Stimulated activated CD8-positive, alpha-beta memory T cell treated with anti-CD3 and anti-CD28 coated beads, Interleukin-15, amount 100 ng/mL, for 1 hour (primary cell): ENCODE measurements around the gene ZNF462.

Experiments
- DNase-seq: peaks from one replicate; pipeline ENCODE4 v3.0.0-alpha.2; 2020; ENCODE audit warnings: low read depth

The ZNF462 gene

GRCh38 chr9:106929471-106930177 is 66.7 kb downstream of the ZNF462 start:
- no peak for DNase-seq

- no peak for DNase-seq
Measured at GRCh38 chr9:106930477-106930876, 67.5 kb downstream of the ZNF462 start.

- no peak for DNase-seq
Measured at GRCh38 chr9:106931466-106931865, 68.5 kb downstream of the ZNF462 start.

- no peak for DNase-seq
Measured at GRCh38 chr9:106932178-106932577, 69.2 kb downstream of the ZNF462 start.

GRCh38 chr9:106932675-106933074 is 69.7 kb downstream of the ZNF462 start:
- no peak for DNase-seq

- DNase-seq: no peak
Measured at GRCh38 chr9:106933470-106933869, 70.5 kb downstream of the ZNF462 start.

- DNase-seq: no peak
Measured at GRCh38 chr9:106934442-106935238, 71.7 kb downstream of the ZNF462 start.

GRCh38 chr9:106936680-106937079 is 73.7 kb downstream of the ZNF462 start:
- DNase-seq: no peak

- DNase-seq: no peak
Measured at GRCh38 chr9:106941916-106942315, 79.0 kb downstream of the ZNF462 start.

- no peak for DNase-seq
Measured at GRCh38 chr9:106945727-106946660, 83.0 kb downstream of the ZNF462 start.

- DNase-seq: no peak
Measured at GRCh38 chr9:106947106-106947900, 84.3 kb downstream of the ZNF462 start.

GRCh38 chr9:106953174-106953573 is 90.2 kb downstream of the ZNF462 start:
- DNase-seq: no peak

- no peak for DNase-seq
Measured at GRCh38 chr9:106954558-106954957, 91.6 kb downstream of the ZNF462 start.

- DNase-seq: no peak
Measured at GRCh38 chr9:106954974-106955850, 92.2 kb downstream of the ZNF462 start.

GRCh38 chr9:106956971-106957370 is 94.0 kb downstream of the ZNF462 start:
- no peak for DNase-seq

GRCh38 chr9:106958955-106959657 is 96.1 kb downstream of the ZNF462 start:
- DNase-seq: no peak

- DNase-seq: no peak
Measured at GRCh38 chr9:106960258-106960657, 97.3 kb downstream of the ZNF462 start.

GRCh38 chr9:106961623-106962022 is 98.7 kb downstream of the ZNF462 start:
- DNase-seq: no peak

- no peak for DNase-seq
Measured at GRCh38 chr9:106962122-106962521, 99.2 kb downstream of the ZNF462 start.
